ENCODE results near the gene VPS29. TPM values are rescaled to one million over a fixed set of nuclear protein-coding genes. Genes with fewer than 3 reads are reported as not detected.

Gene VPS29
- total and polyA plus RNA-seq, 7 donors: 70.4 to 216 (median 136) TPM

DNA sequence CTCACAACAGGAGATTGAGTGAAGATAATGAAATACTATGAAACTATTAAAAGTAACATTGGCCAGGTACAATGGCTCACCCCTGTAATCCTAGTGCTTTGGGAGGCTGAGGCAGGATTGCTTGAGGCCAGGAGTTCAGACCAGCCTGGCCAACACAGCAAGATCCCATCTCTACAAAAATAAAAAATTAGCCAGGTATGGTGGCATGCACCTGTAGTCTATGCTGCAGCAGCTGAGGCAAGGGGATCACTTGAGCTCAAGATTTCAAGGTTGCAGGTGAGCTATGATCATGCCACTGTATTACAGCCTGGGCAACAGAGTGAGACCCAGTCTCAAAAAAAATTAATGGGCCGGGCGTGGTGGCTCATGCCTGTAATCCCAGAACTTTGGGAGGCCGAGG is 15.1 kb upstream of the VPS29 start:
- Histone ChIP-seq H3K9me3 (no peaks in the 10 kb centered on the region), H3K4me1 (no peaks in the 10 kb centered on the region), H3K27ac (no peak overlapping the region), H3K27me3 (ENCODE audit: insufficient read depth in 3 of 3, low read length in 2 of 3) (no peaks in the 10 kb centered on the region), H3K36me3 (ENCODE audit: insufficient read depth in 1 of 2, low read depth in 1 of 2) (no peaks in the 10 kb centered on the region), H3K4me3 (no peak overlapping the region)
- WGBS, 3 donors: 80 to 88% (median 87%) methylated on average over 3 of the region's 3 CpGs
- ATAC-seq (no peak), DNase-seq (no peak)
- intact Hi-C loops (cut with DNase I): loop anchor here in 1 of 2 donors (10.0 kb wide), 2 partner anchors 178 to 308 kb away; no protein-coding TSS in a partner anchor
- TF ChIP-seq CTCF (IDR thresholded peaks at IDR 0.05): no peak

DNA sequence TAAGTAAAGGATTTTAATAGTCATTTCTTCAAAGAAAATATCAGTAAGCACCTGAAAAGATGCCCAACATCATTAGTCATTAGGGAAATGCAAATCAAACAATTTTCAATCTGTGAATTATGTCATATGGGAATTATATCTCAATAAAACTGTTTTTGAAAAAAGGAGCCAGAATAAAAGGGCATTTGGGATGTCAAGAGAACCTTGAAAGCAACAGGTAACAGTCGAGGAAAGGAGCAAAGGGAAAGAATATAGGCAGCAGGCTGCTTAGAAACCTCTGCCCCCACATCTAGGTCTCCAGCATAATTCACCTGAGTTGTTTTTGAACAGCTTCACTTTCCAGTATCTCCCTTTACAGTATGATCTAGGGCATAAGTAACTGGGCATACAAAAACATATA is 12.5 kb upstream of the VPS29 start:
- DNase-seq: no peak
- Histone ChIP-seq H3K27me3 (ENCODE audit: insufficient read depth in 3 of 3, low read length in 2 of 3) (no peaks in the 10 kb centered on the region), H3K9me3 (no peaks in the 10 kb centered on the region), H3K36me3 (ENCODE audit: insufficient read depth in 1 of 2, low read depth in 1 of 2) (no peaks in the 10 kb centered on the region), H3K4me1 (no peaks in the 10 kb centered on the region), H3K27ac (no peak overlapping the region), H3K4me3 (no peak overlapping the region)
- 43 to 70% (median 64%) methylated on average over 1 of the region's 1 CpG for WGBS, 3 donors
- no peak for TF ChIP-seq CTCF (IDR thresholded peaks at IDR 0.05)
- intact Hi-C loops (cut with DNase I): loop anchor here in 1 of 2 donors (10.0 kb wide), 2 partner anchors 180 to 310 kb away; no protein-coding TSS in a partner anchor
- ATAC-seq: no peak

DNA sequence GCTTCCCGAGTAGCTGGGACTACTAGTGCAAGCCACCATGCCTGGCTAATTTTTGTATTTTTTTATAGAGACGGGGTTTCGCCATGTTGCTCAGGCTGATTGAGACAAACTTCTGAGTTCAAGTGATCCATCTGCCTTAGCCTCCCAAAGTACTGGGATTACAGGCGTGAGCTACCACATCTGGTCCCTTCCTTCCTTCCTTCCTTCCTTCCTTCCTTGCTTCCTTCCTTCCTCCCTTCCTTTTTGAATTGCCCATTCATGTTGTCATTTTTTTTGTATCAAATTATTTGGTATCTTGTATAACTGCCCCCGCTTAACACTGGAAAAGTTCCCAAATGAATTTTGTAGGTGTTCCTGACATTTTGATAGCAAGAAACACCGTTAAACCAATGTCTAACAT is 11.9 kb upstream of the VPS29 start:
- 70 to 77% (median 76%) methylated on average over 6 of the region's 6 CpGs for WGBS, 3 donors
- Histone ChIP-seq H3K27me3 (ENCODE audit: insufficient read depth in 3 of 3, low read length in 2 of 3) (no peaks in the 10 kb centered on the region), H3K4me1 (no peaks in the 10 kb centered on the region), H3K27ac (no peak overlapping the region), H3K4me3 (no peak overlapping the region), H3K36me3 (ENCODE audit: insufficient read depth in 1 of 2, low read depth in 1 of 2) (no peaks in the 10 kb centered on the region), H3K9me3 (no peaks in the 10 kb centered on the region)
- DNase-seq (no peak), ATAC-seq (no peak)
- TF ChIP-seq CTCF (IDR thresholded peaks at IDR 0.05): no peak
- intact Hi-C loops (cut with DNase I): loop anchor here in 1 of 2 donors (10.0 kb wide), 2 partner anchors 181 to 311 kb away; no protein-coding TSS in a partner anchor

- Histone ChIP-seq H3K4me1 (no peaks in the 10 kb centered on the region), H3K27me3 (ENCODE audit: insufficient read depth in 3 of 3, low read length in 2 of 3) (no peaks in the 10 kb centered on the region), H3K27ac (no peak overlapping the region), H3K9me3 (no peaks in the 10 kb centered on the region), H3K4me3 (no peak overlapping the region), H3K36me3 (ENCODE audit: insufficient read depth in 1 of 2, low read depth in 1 of 2) (no peaks in the 10 kb centered on the region)
- 89 to 93% (median 90%) methylated on average over 4 of the region's 4 CpGs for WGBS, 3 donors
- no peak for DNase-seq
- intact Hi-C loops (cut with DNase I): no loop called here
- no peak for TF ChIP-seq CTCF (IDR thresholded peaks at IDR 0.05)
- ATAC-seq: no peak
Observed at GRCh38 chr12:110508071-110508586, 6.2 kb upstream of the VPS29 start.

- no peaks in the 10 kb centered on the region for H3K27me3 ChIP-seq (ENCODE audit: insufficient read depth in 3 of 3, low read length in 2 of 3)
Observed at GRCh38 chr12:110505332-110505731, 3.4 kb upstream of the VPS29 start.

More at GRCh38 chr12:110505332-110505731, 3.4 kb upstream of the VPS29 start:
- Histone ChIP-seq H3K36me3 (ENCODE audit: insufficient read depth in 1 of 2, low read depth in 1 of 2) (no peaks in the 10 kb centered on the region), H3K4me3 (no peak overlapping the region), H3K27ac (no peak overlapping the region), H3K4me1 (peaks cover 9% of the 10 kb centered on the region), H3K9me3 (no peaks in the 10 kb centered on the region)
- DNase-seq: no peak
- intact Hi-C loops (cut with DNase I): no loop called here
- ATAC-seq: no peak
- WGBS, 3 donors: 77 to 82% (median 79%) methylated on average over 3 of the region's 3 CpGs
- TF ChIP-seq CTCF (IDR thresholded peaks at IDR 0.05): no peak

Data from psoas muscle (tissue), 8 donors.